ENCODE measurements around the gene TOR1AIP2. TPM values are rescaled to one million over a fixed set of nuclear protein-coding genes. Genes with fewer than 3 reads are reported as not detected.

TOR1AIP2 gene
- total and polyA plus RNA-seq, 2 of the 8 experiments (the other 6 are each of a cell fraction or from before 2014, with no cell fraction given): 12.1 to 75.2 TPM

DNA sequence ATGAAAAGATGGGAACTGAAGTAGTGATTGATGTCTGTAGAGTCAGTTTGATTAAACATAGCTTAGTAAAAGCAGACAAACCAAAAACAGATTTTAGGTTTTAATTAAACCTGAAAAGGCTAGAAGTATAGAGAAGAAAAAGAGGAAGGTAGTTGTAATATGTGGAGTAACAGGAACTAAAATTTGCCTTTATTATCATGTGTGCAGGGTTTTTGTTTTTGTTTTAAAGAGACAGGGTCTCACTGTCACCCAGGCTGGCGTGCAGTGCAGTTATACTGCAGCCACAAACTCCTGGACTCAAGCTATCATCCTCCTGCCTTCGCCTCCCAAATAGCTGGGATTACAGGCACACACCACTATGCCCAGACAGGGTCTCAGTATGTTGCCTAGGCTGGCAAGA lies 10.5 kb upstream of the TOR1AIP2 start:
- Histone ChIP-seq H2BK12ac (ENCODE audit: low read depth, low read length) (no peak overlapping the region), H3K27me3 (replicated peaks in 1 of 4; ENCODE audit: control insufficient read depth in 3 of 4, extremely low read depth in 1 of 4, insufficient read depth in 3 of 4, low read length in 3 of 4) (no peaks in the 10 kb centered on the region), H3K79me2 (ENCODE audit: control insufficient read depth in 1 of 2, insufficient read depth in 2 of 2, low read length in 2 of 2) (peaks cover 0 to 7% of the 10 kb centered on the region in 2 experiments; a peak in 2 of 4 replicates), H3K79me1 (ENCODE audit: low read depth, low read length) (peaks cover 2% of the 10 kb centered on the region; the same call in 1 of the 2 replicates), H3K9me3 (ENCODE audit: insufficient read depth in 2 of 2, low read depth in 1 of 2, low read length in 1 of 2) (no peaks in the 10 kb centered on the region), H2BK20ac (ENCODE audit: low read length) (no peak overlapping the region), H3K4me3 (ENCODE audit: extremely low read depth in 1 of 4, insufficient read depth in 2 of 4, low read depth in 3 of 4, low read length in 4 of 4) (no peak overlapping the region), H3K23ac (ENCODE audit: insufficient read length) (no peak overlapping the region), H2AFZ (ENCODE audit: low read length) (no peak overlapping the region), H2BK15ac (ENCODE audit: low read length) (no peak overlapping the region), H3K27ac (ENCODE audit: low read depth, low read length) (no peak overlapping the region), H4K20me1 (replicated peaks in 1 of 2; ENCODE audit: control insufficient read depth in 1 of 2, insufficient read depth in 2 of 2, low read length in 2 of 2) (no peaks in the 10 kb centered on the region), H2AK5ac (ENCODE audit: low read depth, low read length) (no peak overlapping the region), H3K18ac (ENCODE audit: extremely low read depth, low read length) (no peak overlapping the region), H3K36me3 (ENCODE audit: control insufficient read depth in 2 of 4, insufficient read depth in 4 of 4, low read length in 3 of 4) (peaks cover 0 to 31% (median 3%) of the 10 kb centered on the region in 4 experiments; a peak in 3 of 8 replicates), H3K14ac (ENCODE audit: insufficient read length) (no peak overlapping the region), H3K9ac (replicated peaks in 1 of 4; ENCODE audit: extremely low read depth in 1 of 4, low read depth in 3 of 4, low read length in 3 of 4) (no peak overlapping the region; a peak in 1 of 7 replicates), H4K8ac (ENCODE audit: extremely low read depth, insufficient read depth, low read length) (no peak overlapping the region), H3K56ac (replicated peaks; ENCODE audit: insufficient read length, low read depth, low read length) (no peak overlapping the region), H2BK5ac (ENCODE audit: low read depth, low read length) (no peak overlapping the region), H3K23me2 (ENCODE audit: low read depth, low read length) (peaks cover 4% of the 10 kb centered on the region), H3K4me2 (ENCODE audit: insufficient read depth in 1 of 2, low read depth in 2 of 2, low read length in 2 of 2) (no peak overlapping the region), H2BK120ac (replicated peaks; ENCODE audit: low read depth, low read length) (no peak overlapping the region), H4K91ac (replicated peaks; ENCODE audit: insufficient read length, low read length) (no peak overlapping the region), H3K4ac (replicated peaks; ENCODE audit: insufficient read length, low read depth, low read length) (no peak overlapping the region), H4K5ac (ENCODE audit: insufficient read length, low read depth, low read length) (no peak overlapping the region), H3K4me1 (replicated peaks in 1 of 4; ENCODE audit: control insufficient read depth in 3 of 4, insufficient read depth in 4 of 4, low read length in 3 of 4) (no peaks in the 10 kb centered on the region)
- FAIRE-seq (no peak), DNase-seq (ENCODE audit: low read depth in 1 of 2, low spot score in 2 of 2) (no peak)
- POLR2A ChIA-PET (ENCODE audit: partially characterized antibody): no interaction called here
- WGBS, 2 experiments (ENCODE audit: extremely low coverage in 1 of 2, insufficient coverage in 1 of 2, insufficient read length in 1 of 2, insufficient replicate concordance in 2 of 2, low coverage in 1 of 2, low lambda C conversion rate in 2 of 2, missing lambda C conversion rate in 1 of 2): 95% methylated on average over 2 of the region's 2 CpGs; no CpG with 5 or more reads in 1 of the 2 experiments
- CTCF ChIA-PET (ENCODE audit: partially characterized antibody): interaction anchor here (1.4 kb wide), 1 partner anchor 78 kb away, joined by 3 read pairs; no protein-coding TSS in a partner anchor
- TF ChIP-seq HDAC2 (IDR thresholded peaks at IDR 0.05; ENCODE audit: borderline replicate concordance in 1 of 2, low read depth in 2 of 2, low read length in 2 of 2) (no peak), FOSL1 (IDR thresholded peaks at IDR 0.05; ENCODE audit: insufficient read depth, low read depth, low read length) (no peak), EGR1 (IDR thresholded peaks at IDR 0.05; ENCODE audit: borderline replicate concordance, low read depth, low read length) (no peak), RBBP5 (IDR thresholded peaks at IDR 0.05; ENCODE audit: borderline replicate concordance, low read depth, low read length) (no peak), TEAD4 (IDR thresholded peaks at IDR 0.05; ENCODE audit: low read depth, low read length) (no peak), CEBPB (IDR thresholded peaks at IDR 0.05; ENCODE audit: low read depth, low read length) (no peak), RNF2 (IDR thresholded peaks at IDR 0.05; ENCODE audit: borderline replicate concordance, low read depth, low read length, missing control alignments, poor library complexity, severe bottlenecking) (no peak), E2F6 (IDR thresholded peaks at IDR 0.05) (no peak), SUZ12 (IDR thresholded peaks at IDR 0.05; ENCODE audit: low read length) (no peak)

Measured in H1 (cell line).